HCT116 (cell line): Measurements from ENCODE around the gene ELMOD1. TPM values are rescaled to one million over a fixed set of nuclear protein-coding genes. Genes with fewer than 3 reads are reported as not detected.
A peak's percentile ranks its signal among the peaks of the same experiment; 100 is the strongest.

Experiments used
- ATAC-seq: fragments of 200-7000 bp; cut with Tn5 transposase; 2 replicates; pipeline ENCODE4 v1.9.1; 2020; ENCODE audit warnings: mild to moderate bottlenecking, moderate library complexity
- Bru-seq: library from RNA; stranded (reverse); fragments of 400-500 nt; gene quantifications from one replicate; lab custom pipeline; 2021; lab: Mats Ljungman, UMichigan
- BruChase-seq, 2 experiments: library from RNA; stranded (reverse); fragments of 400-500 nt; gene quantifications; one replicate each; lab custom pipeline; 2021; lab: Mats Ljungman, UMichigan
- BruUV-seq: library from RNA; stranded (reverse); fragments of 400-500 nt; replicated peaks from 2 replicates; lab custom pipeline; 2021; lab: Mats Ljungman, UMichigan
- CTCF ChIA-PET: fragments of 300-600 bp; sonication (Branson Sonifier 250); formaldehyde crosslinking; loops from one replicate; lab custom pipeline; 2021; ENCODE audit warnings: antibody characterized with exemption; lab: Charles Lee
- POLR2A ChIA-PET: fragments of 300-600, 350-600 bp; sonication (Branson Sonifier 250); formaldehyde crosslinking; loops from one replicate; lab custom pipeline; 2021; ENCODE audit warnings: antibody characterized with exemption; lab: Charles Lee
- RAD21 ChIA-PET, 2 experiments: fragments of 300-600 bp; sonication (Branson Sonifier 250); formaldehyde crosslinking; loops; one replicate each; lab custom pipeline; 2023; ENCODE audit warnings: low total read pairs in 2 of 2; ENCODE audit not compliant: uncharacterized antibody in 2 of 2, unreplicated experiment in 2 of 2, low non-redundant PET in 1 of 2; lab: Charles Lee
- DNase-seq: peaks from one replicate; pipeline ENCODE4 v3.0.0-alpha.2; 2010; ENCODE audit warnings: low read depth, low spot score
- H2AFZ ChIP-seq: fragments of 200-600 bp; shearing (Covaris generic), sonication (generic); 2 replicates; pipeline ENCODE4 v1.6.1; 2017; ENCODE audit warnings: low read depth, mixed run types, mixed read lengths, antibody characterized with exemption, low read length; ENCODE audit not compliant: poor library complexity, severe bottlenecking
- H3K27ac ChIP-seq: 2 replicates; pipeline ENCODE4 v1.5.1; 2012; ENCODE audit warnings: low read depth, low read length
- H3K27me3 ChIP-seq: fragments of 200-600 bp; sonication (generic); 2 replicates; pipeline ENCODE4 v1.6.1; 2016; ENCODE audit warnings: mixed run types, low read length, mixed read lengths; ENCODE audit not compliant: insufficient read depth
- H3K36me3 ChIP-seq, 2 experiments: fragments of 200-500 bp in 1 of 2; fragments of 200-600 bp in 1 of 2; sonication (Bioruptor generic) in 1 of 2; sonication (generic) in 1 of 2; 2 replicates each; pipeline versions ENCODE4 v1.5.1 to v1.6.1; 2014 to 2016; ENCODE audit warnings: low read length in 2 of 2, inconsistent platforms in 1 of 2, mixed read lengths in 1 of 2, mixed run types in 1 of 2; ENCODE audit not compliant: insufficient read depth in 2 of 2, control insufficient read depth in 1 of 2
- H3K4me1 ChIP-seq, 2 experiments: fragments of 200-600 bp in 1 of 2; sonication (generic) in 1 of 2; 2 replicates each; pipeline versions ENCODE4 v1.5.1 to v1.6.1; 2012 to 2017; ENCODE audit warnings: low read length in 2 of 2, inconsistent platforms in 1 of 2, mild to moderate bottlenecking in 1 of 2, mixed read lengths in 1 of 2, mixed run types in 1 of 2, moderate library complexity in 1 of 2; ENCODE audit not compliant: insufficient read depth in 2 of 2, control insufficient read depth in 1 of 2
- H3K4me2 ChIP-seq: fragments of 200-600 bp; sonication (generic); 2 replicates; pipeline ENCODE4 v1.6.1; 2017; ENCODE audit warnings: mixed run types, low read length, mixed read lengths
- H3K4me3 ChIP-seq, 2 experiments: fragments of 200-600 bp in 1 of 2; sonication (generic) in 1 of 2; replicated peaks in 1 of 2; 2 replicates each; pipeline ENCODE4 v1.5.1; 2011 to 2016; ENCODE audit warnings: low read length in 2 of 2, control low read depth in 1 of 2, low read depth in 1 of 2, mild to moderate bottlenecking in 1 of 2, mixed read lengths in 1 of 2, mixed run types in 1 of 2
- H3K79me2 ChIP-seq: fragments of 200-600 bp; sonication (generic); 2 replicates; pipeline ENCODE4 v1.6.1; 2017; ENCODE audit warnings: mild to moderate bottlenecking, mixed run types, low read length, moderate library complexity, mixed read lengths; ENCODE audit not compliant: insufficient read depth
- H3K9ac ChIP-seq: fragments of 200-600 bp; sonication (generic); 2 replicates; pipeline ENCODE4 v1.6.1; 2016; ENCODE audit warnings: low read length, mixed read lengths
- H3K9me2 ChIP-seq: fragments of 200-600 bp; sonication (generic), shearing (Covaris generic); 2 replicates; pipeline ENCODE4 v1.6.1; 2017; ENCODE audit warnings: mixed run types, mild to moderate bottlenecking, moderate library complexity; ENCODE audit not compliant: insufficient read depth
- H3K9me3 ChIP-seq, 2 experiments: fragments of 200-500 bp in 1 of 2; fragments of 200-600 bp in 1 of 2; sonication (Bioruptor generic) in 1 of 2; sonication (generic) in 1 of 2; 2 replicates each; pipeline ENCODE4 v1.6.1; 2014 to 2017; ENCODE audit warnings: low read length in 2 of 2, mixed read lengths in 2 of 2, inconsistent platforms in 1 of 2, low read depth in 1 of 2, mild to moderate bottlenecking in 1 of 2, mixed run types in 1 of 2, moderate library complexity in 1 of 2; ENCODE audit not compliant: control insufficient read depth in 1 of 2, insufficient read depth in 1 of 2
- H4K20me1 ChIP-seq: fragments of 200-600 bp; sonication (generic), shearing (Covaris generic); 2 replicates; pipeline ENCODE4 v1.6.1; 2017; ENCODE audit warnings: mixed run types, mild to moderate bottlenecking, moderate library complexity; ENCODE audit not compliant: insufficient read depth
- CBX3 ChIP-seq: IDR thresholded peaks from 2 replicates; pipeline ENCODE4 v1.6.1; 2012; ENCODE audit warnings: low read depth
- CEBPB ChIP-seq: IDR thresholded peaks from 2 replicates; pipeline ENCODE4 v1.6.1; 2012; ENCODE audit warnings: low read depth
- EGR1 ChIP-seq: IDR thresholded peaks from 2 replicates; pipeline ENCODE4 v1.6.1; 2012; ENCODE audit warnings: low read depth
- FOSL1 ChIP-seq: IDR thresholded peaks from 2 replicates; pipeline ENCODE4 v1.6.1; 2012; ENCODE audit warnings: low read depth
- JUND ChIP-seq: IDR thresholded peaks from 2 replicates; pipeline ENCODE4 v1.6.1; 2012
- RAD21 ChIP-seq: IDR thresholded peaks from 2 replicates; pipeline ENCODE4 v1.6.1; 2012; ENCODE audit warnings: low read depth, mild to moderate bottlenecking
- SIN3A ChIP-seq: IDR thresholded peaks from 2 replicates; pipeline ENCODE4 v1.6.1; 2012; ENCODE audit warnings: low read depth
- SP1 ChIP-seq: IDR thresholded peaks from 2 replicates; pipeline ENCODE4 v1.6.1; 2012; ENCODE audit warnings: low read depth
- SRF ChIP-seq: IDR thresholded peaks from 2 replicates; pipeline ENCODE4 v1.6.1; 2012; ENCODE audit warnings: low read depth
- TCF7L2 ChIP-seq: IDR thresholded peaks from 2 replicates; pipeline ENCODE4 v1.7.0; 2011; ENCODE audit warnings: borderline replicate concordance, inconsistent platforms; ENCODE audit not compliant: insufficient read depth, insufficient read length; ENCODE audit errors: extremely low read depth
- ZFX ChIP-seq: fragments of 450-650 bp; IDR thresholded peaks from 2 replicates; pipeline ENCODE4 v1.6.1; 2017
- intact Hi-C: fragments of 100-400 bp; cut with micrococcal nuclease; formaldehyde crosslinking; loops from 2 replicates; pipeline ENCODE4 v1.10.0; 2022
- long read RNA-seq: library from polyadenylated mRNA; unstranded; transcript quantifications from one replicate; pipeline ENCODE4 v2.0.0, GENCODE V29; 2021; ENCODE audit not compliant: unreplicated experiment
- polyA plus RNA-seq: library from polyadenylated mRNA; unstranded; fragments of >200 nt; gene quantifications from 2 replicates; pipeline ENCODE4 v1.2.1, GENCODE V29; 2012; ENCODE audit warnings: missing spikeins
- total RNA-seq: library from RNA; stranded (reverse); gene quantifications from one replicate; pipeline ENCODE4 v1.2.1, GENCODE V29; 2021; ENCODE audit not compliant: unreplicated experiment
- TF ChIP-seq, protein P1 (sequence below): IDR thresholded peaks from 2 replicates; pipeline ENCODE4 v1.6.1; 2012

ELMOD1 gene
- total RNA-seq (2.9 TPM), Bru-seq, nascent RNA (percentile 34 among the genes with signal in this experiment), BruChase-seq, experiment 1, labeled RNA remaining after a 6-hour chase (percentile 33 among the genes with signal in this experiment), BruChase-seq, experiment 2, labeled RNA remaining after a 2-hour chase (percentile 34 among the genes with signal in this experiment)
- 1.4 and 2.1 TPM in 2 replicates for polyA plus RNA-seq
- long read RNA-seq, partial matches to known transcripts, result 0 of 2 reads
- long read RNA-seq, other reads (novel, unspliced or antisense), result 2 of 2 reads

DNA sequence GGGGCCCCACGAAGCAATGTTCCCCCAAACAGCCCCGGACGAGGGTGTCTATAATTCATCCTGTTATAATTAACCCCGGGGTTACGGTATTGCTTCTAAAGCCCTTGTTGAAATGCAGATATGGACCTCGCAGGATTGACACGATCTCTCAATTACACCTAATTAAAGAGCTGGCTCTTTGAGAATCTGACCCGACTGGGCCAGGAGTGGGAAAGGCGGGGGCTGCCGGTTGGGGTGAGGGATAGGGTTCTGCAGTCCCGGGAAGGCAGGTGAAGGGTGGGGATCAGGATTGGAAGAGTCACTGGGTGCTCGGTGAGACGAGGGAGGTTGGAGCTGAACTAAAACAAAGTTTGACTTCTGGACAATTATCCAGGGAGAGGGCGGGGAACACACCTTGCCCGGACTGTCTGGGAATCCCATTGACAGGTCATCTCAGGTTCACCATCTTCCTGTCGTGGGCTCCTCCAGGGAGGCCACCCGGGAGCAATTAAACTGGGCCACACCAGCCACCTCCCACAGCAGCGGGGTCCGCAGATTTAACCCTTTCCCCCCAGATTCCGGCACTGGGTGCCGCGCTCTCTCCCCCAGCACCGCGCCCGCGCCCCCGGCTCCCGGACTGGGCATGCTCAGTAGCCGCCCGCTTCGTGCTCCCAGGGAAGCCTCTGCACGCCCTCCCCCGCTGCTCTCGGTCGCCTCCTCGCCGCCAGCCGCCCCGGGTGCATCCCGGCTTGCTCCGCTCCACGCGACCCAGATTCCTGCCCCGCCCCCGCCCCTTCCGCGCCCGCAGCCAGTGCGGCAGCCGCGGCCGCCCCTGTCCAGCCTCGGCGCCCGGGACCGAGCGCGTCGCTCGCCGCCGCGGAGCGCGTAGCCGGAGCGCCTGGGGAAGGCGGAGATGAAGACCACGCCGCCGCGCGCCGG is at the start of gene ELMOD1:
ELMOD1 (plus strand) TSS at position 688 of the 918 bp plus-strand sequence. CDS start 27,043 bp downstream, outside the sequence.
- H2AFZ ChIP-seq, result peak within 1 kb of the TSS; percentile 83
- H3K4me1 ChIP-seq, result peaks cover 0 to 5% of the 10 kb centered on the region in 2 experiments; a peak in 1 of 4 replicates
- CTCF ChIA-PET, result interaction anchor here (1.0 kb wide), 1 partner anchor 12 kb away, joined by 3 read pairs; no protein-coding TSS in a partner anchor
- H3K27ac ChIP-seq, result no peak within 1 kb of the TSS
- peak within 1 kb of the TSS; percentile 76 for H3K4me2 ChIP-seq
- BruUV-seq, result no TSS peak
- no peaks in the 10 kb centered on the region for H3K9me3 ChIP-seq
- H3K9ac ChIP-seq, result peak within 1 kb of the TSS; percentile 46
- H3K79me2 ChIP-seq, result no peaks in the 10 kb centered on the region
- no peaks in the 10 kb centered on the region for H3K36me3 ChIP-seq
- H3K9me2 ChIP-seq, result no peaks in the 10 kb centered on the region
- TF ChIP-seq, protein P1, sequence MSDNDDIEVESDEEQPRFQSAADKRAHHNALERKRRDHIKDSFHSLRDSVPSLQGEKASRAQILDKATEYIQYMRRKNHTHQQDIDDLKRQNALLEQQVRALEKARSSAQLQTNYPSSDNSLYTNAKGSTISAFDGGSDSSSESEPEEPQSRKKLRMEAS, result peak; percentile 46; the same call in 1 of the 2 replicates
- TF ChIP-seq CEBPB, result no peak
- peak; percentile 33; the same call in 1 of the 2 replicates for TF ChIP-seq EGR1
- ATAC-seq (peak; percentile 91), DNase-seq (no peak)
- no peaks in the 10 kb centered on the region for H3K27me3 ChIP-seq
- intact Hi-C loops, result no loop called here
- no peaks in the 10 kb centered on the region for H4K20me1 ChIP-seq
- RAD21 ChIA-PET, result no interaction called here
- POLR2A ChIA-PET, result no interaction called here
- peak within 1 kb of the TSS; percentile 49 to 61 for H3K4me3 ChIP-seq

DNA sequence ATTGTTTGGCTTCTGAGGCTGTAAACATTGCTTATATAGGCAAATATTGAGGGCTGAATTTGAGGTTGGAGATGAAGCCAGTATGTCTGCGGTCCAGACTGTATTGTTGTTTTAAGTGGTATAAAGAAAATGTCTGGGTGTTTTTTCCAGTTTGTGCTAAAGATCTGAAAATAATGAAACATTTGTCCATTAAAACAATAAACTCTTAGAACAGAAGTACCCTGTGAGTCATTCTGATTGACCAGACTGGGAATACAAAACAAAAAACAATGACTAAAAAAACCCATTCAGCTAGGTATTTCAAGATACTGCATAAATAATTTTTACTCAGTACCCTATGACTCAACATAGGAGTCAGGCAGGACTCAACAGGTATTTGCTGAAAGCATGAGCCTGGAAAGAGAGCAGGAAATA is 45.8 kb upstream of the ELMOD1 start:
- Histone ChIP-seq H2AFZ (no peak overlapping the region), H3K9me2 (no peaks in the 10 kb centered on the region), H4K20me1 (no peaks in the 10 kb centered on the region; the same call in 1 of the 2 replicates), H3K4me2 (peak overlapping the region; percentile 52), H3K36me3 (peaks cover 0 to 4% of the 10 kb centered on the region in 2 experiments; a peak in 1 of 4 replicates), H3K9me3 (no peaks in the 10 kb centered on the region), H3K4me1 (peaks cover 12 to 16% of the 10 kb centered on the region in 2 experiments), H3K4me3 (no peak overlapping the region), H3K79me2 (no peaks in the 10 kb centered on the region), H3K27ac (peak overlapping the region; percentile 30; the same call in 1 of the 2 replicates), H3K27me3 (no peaks in the 10 kb centered on the region), H3K9ac (no peak overlapping the region)
- TF ChIP-seq RAD21 (0 out of 2 replicates have a peak, but pooled peaks have one; percentile 15), SP1 (peak; percentile 72), JUND (peak; percentile 88), SRF (peak; percentile 60), CEBPB (peak; percentile 79), SIN3A (no peak), ZFX (no peak), EGR1 (peak; percentile 22; the same call in 1 of the 2 replicates), CBX3 (no peak), FOSL1 (peak; percentile 92), TCF7L2 (no peak)
- no TSS peak for BruUV-seq
- POLR2A ChIA-PET, result no interaction called here
- ATAC-seq (peak; percentile 84), DNase-seq (peak; percentile 76)
- intact Hi-C loops, result no loop called here
- CTCF ChIA-PET, result interaction anchor here (1.9 kb wide), 1 partner anchor 226 kb away, joined by 7 read pairs; no protein-coding TSS in a partner anchor
- RAD21 ChIA-PET, result interaction anchor here in 1 of 2 experiments (0.6 kb wide), 1 partner anchor 464 kb away, joined by 4 read pairs; no protein-coding TSS in a partner anchor
